Measurements from ENCODE around the gene KLK8. TPM values are rescaled to one million over a fixed set of nuclear protein-coding genes. Genes with fewer than 3 reads are reported as not detected.

Gene KLK8
- total RNA-seq, 1 donor from 2014 or later, result 7.6 TPM

GRCh38 chr19:50967929-50968715, 33.3 kb downstream of the KLK8 start:
- FAIRE-seq, result no peak
- no peak for DNase-seq (ENCODE audit: low read depth)

GRCh38 chr19:50964266-50964665, 37.1 kb downstream of the KLK8 start:
- FAIRE-seq (no peak), DNase-seq (ENCODE audit: low read depth) (no peak)
- no peak overlapping the region for H3K4me3 ChIP-seq (ENCODE audit: low read depth, low read length)
- H3K27me3 ChIP-seq (ENCODE audit: control insufficient read depth, insufficient read depth, low read length), result peaks cover 2% of the 10 kb centered on the region
- H3K36me3 ChIP-seq (ENCODE audit: control insufficient read depth, insufficient read depth, low read length), result no peaks in the 10 kb centered on the region
- no peak for TF ChIP-seq CTCF (IDR thresholded peaks at IDR 0.05; ENCODE audit: insufficient read depth, low read length, severe bottlenecking)

More at GRCh38 chr19:50967929-50968715, 33.3 kb downstream of the KLK8 start:
- TF ChIP-seq CTCF (IDR thresholded peaks at IDR 0.05; ENCODE audit: insufficient read depth, low read length, severe bottlenecking), result no peak
- H3K27me3 ChIP-seq (ENCODE audit: control insufficient read depth, insufficient read depth, low read length), result no peaks in the 10 kb centered on the region
- no peak overlapping the region for H3K4me3 ChIP-seq (ENCODE audit: low read depth, low read length)
- H3K36me3 ChIP-seq (ENCODE audit: control insufficient read depth, insufficient read depth, low read length), result no peaks in the 10 kb centered on the region

GRCh38 chr19:50963381-50963780, 38.0 kb downstream of the KLK8 start:
- no peak for TF ChIP-seq CTCF (IDR thresholded peaks at IDR 0.05; ENCODE audit: insufficient read depth, low read length, severe bottlenecking)
- peaks cover 2% of the 10 kb centered on the region for H3K27me3 ChIP-seq (ENCODE audit: control insufficient read depth, insufficient read depth, low read length)
- H3K36me3 ChIP-seq (ENCODE audit: control insufficient read depth, insufficient read depth, low read length), result no peaks in the 10 kb centered on the region
- H3K4me3 ChIP-seq (ENCODE audit: low read depth, low read length), result no peak overlapping the region
- DNase-seq (ENCODE audit: low read depth), result no peak
- no peak for FAIRE-seq

DNA sequence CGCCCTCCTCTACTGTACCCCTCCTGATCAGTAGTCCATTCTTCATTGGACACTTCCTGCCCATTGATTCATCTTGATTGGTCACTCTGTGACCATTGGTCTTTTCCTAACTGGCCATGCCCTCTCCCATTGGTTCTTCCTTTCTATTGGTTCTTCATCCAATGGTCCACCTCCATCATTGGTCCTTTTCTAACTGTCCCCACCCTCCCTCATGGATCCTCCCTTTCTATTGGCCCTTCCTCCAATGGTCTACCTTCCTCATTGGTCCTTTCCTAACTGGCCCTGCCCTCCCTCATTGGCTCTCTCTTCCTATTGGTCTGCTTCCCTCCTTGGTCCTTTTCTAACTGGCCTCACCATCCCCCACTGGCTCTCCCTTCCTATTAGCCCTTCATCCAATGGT, 39.2 kb downstream of the KLK8 start:
- H3K27me3 ChIP-seq (ENCODE audit: control insufficient read depth, insufficient read depth, low read length), result peaks cover 2% of the 10 kb centered on the region
- no peak for TF ChIP-seq CTCF (IDR thresholded peaks at IDR 0.05; ENCODE audit: insufficient read depth, low read length, severe bottlenecking)
- peak; percentile 36 for FAIRE-seq
- H3K36me3 ChIP-seq (ENCODE audit: control insufficient read depth, insufficient read depth, low read length), result no peaks in the 10 kb centered on the region
- H3K4me3 ChIP-seq (ENCODE audit: low read depth, low read length), result no peak overlapping the region
- no peak for DNase-seq (ENCODE audit: low read depth)

- DNase-seq (ENCODE audit: low read depth), result no peak
- Histone ChIP-seq H3K4me3 (ENCODE audit: low read depth, low read length) (no peak overlapping the region), H3K27me3 (ENCODE audit: control insufficient read depth, insufficient read depth, low read length) (peaks cover 2% of the 10 kb centered on the region), H3K36me3 (ENCODE audit: control insufficient read depth, insufficient read depth, low read length) (no peaks in the 10 kb centered on the region)
- no peak for TF ChIP-seq CTCF (IDR thresholded peaks at IDR 0.05; ENCODE audit: insufficient read depth, low read length, severe bottlenecking)
- FAIRE-seq, result no peak
Observed at GRCh38 chr19:50959731-50960500, 41.5 kb downstream of the KLK8 start.
